HEK293T (cell line): ENCODE data around the gene TRIM31.

ENCODE experiments used
- CTCF ChIA-PET: fragments of 350-600 bp; formaldehyde crosslinking; extraction: SDS; loops from one replicate; lab custom pipeline; 2021; ENCODE audit warnings: antibody characterized with exemption, inconsistent platforms; lab: Yijun Ruan, JAX
- POLR2A ChIA-PET: fragments of 350-600 bp; formaldehyde crosslinking; extraction: SDS; loops from one replicate; lab custom pipeline; 2020; ENCODE audit warnings: antibody characterized with exemption, inconsistent platforms; lab: Yijun Ruan, JAX
- DNase-seq: peaks from one replicate; pipeline ENCODE4 v3.0.0; 2012; ENCODE audit warnings: mixed read lengths; ENCODE audit errors: extremely low spot score
- ARNT ChIP-seq: fragments of 450-650 bp; IDR thresholded peaks from 2 replicates; pipeline ENCODE4 v1.6.1; 2017; ENCODE audit warnings: mild to moderate bottlenecking
- BHLHE40 ChIP-seq: fragments of 450-650 bp; IDR thresholded peaks from 2 replicates; pipeline ENCODE4 v1.6.1; 2016; ENCODE audit warnings: mild to moderate bottlenecking, moderate library complexity, borderline replicate concordance
- CTBP1 ChIP-seq: fragments of 450-650 bp; IDR thresholded peaks from 2 replicates; pipeline ENCODE4 v1.6.1; 2016; ENCODE audit warnings: borderline replicate concordance
- ELF4 ChIP-seq: fragments of 450-650 bp; IDR thresholded peaks from 2 replicates; pipeline ENCODE4 v1.6.1; 2017; ENCODE audit warnings: antibody characterized with exemption
- FOXA1 ChIP-seq: fragments of 450-650 bp; IDR thresholded peaks from 2 replicates; pipeline ENCODE4 v1.6.1; 2016; ENCODE audit warnings: mild to moderate bottlenecking
- FOXK2 ChIP-seq: fragments of 450-650 bp; IDR thresholded peaks from 2 replicates; pipeline ENCODE4 v1.6.1; 2016; ENCODE audit warnings: mild to moderate bottlenecking
- FOXM1 ChIP-seq: fragments of 450-650 bp; IDR thresholded peaks from 2 replicates; pipeline ENCODE4 v1.6.1; 2017; ENCODE audit warnings: mild to moderate bottlenecking, borderline replicate concordance
- HDGF ChIP-seq: fragments of 450-650 bp; IDR thresholded peaks from 2 replicates; pipeline ENCODE4 v1.6.1; 2017; ENCODE audit warnings: antibody characterized with exemption, borderline replicate concordance
- L3MBTL2 ChIP-seq: fragments of 450-650 bp; conservative IDR thresholded peaks from 2 replicates; pipeline ENCODE4 v1.6.1; 2016; ENCODE audit warnings: mild to moderate bottlenecking
- LEF1 ChIP-seq: fragments of 450-650 bp; IDR thresholded peaks from 2 replicates; pipeline ENCODE4 v1.6.1; 2017; ENCODE audit warnings: mild to moderate bottlenecking, borderline replicate concordance
- NFRKB ChIP-seq: fragments of 450-650 bp; IDR thresholded peaks from 2 replicates; pipeline ENCODE4 v1.6.1; 2016; ENCODE audit warnings: mild to moderate bottlenecking, moderate library complexity
- SP1 ChIP-seq: fragments of 450-650 bp; IDR thresholded peaks from 2 replicates; pipeline ENCODE4 v1.6.1; 2017
- SUZ12 ChIP-seq: fragments of 450-650 bp; IDR thresholded peaks from 2 replicates; pipeline ENCODE4 v1.6.1; 2016; ENCODE audit warnings: mild to moderate bottlenecking
- TARDBP ChIP-seq: fragments of 450-650 bp; IDR thresholded peaks from 2 replicates; pipeline ENCODE4 v1.6.1; 2016
- ZNF384 ChIP-seq: fragments of 450-650 bp; IDR thresholded peaks from 2 replicates; pipeline ENCODE4 v1.6.1; 2016
- TF ChIP-seq, protein P1 (sequence below): fragments of 450-650 bp; IDR thresholded peaks from 2 replicates; pipeline ENCODE4 v1.6.1; 2016

Gene TRIM31

DNA sequence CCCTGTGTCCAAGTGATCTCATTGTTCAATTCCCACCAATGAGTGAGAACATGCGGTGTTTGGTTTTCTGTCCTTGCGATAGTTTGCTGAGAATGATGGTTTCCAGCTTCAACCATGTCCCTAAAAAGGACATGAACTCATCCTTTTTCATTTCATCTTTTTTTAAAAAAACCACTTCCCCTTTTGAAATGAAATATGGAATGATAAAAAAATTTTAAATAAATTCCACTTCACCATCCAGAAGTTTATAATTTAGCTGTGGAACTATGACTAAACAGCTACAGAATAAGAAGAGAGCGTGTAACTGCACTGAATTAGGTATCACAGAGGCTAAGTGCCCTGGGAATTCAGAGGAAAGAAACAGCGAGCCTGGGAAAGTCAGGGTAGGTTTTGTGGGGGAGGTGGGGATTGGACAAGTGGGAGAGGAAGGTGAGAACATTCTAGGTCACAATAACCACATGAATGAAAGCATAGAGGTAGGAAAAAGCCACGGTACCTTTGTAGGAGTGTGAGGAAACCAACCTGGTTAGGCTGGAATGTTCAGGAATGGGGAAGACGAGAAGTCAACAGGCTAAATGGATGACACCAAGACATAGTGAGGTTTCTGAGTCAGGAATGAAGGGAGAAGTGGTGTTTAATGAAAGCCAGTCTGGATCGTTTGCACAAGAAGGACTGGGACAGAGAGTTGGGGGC lies 37.1 kb upstream of the TRIM31 start:
- ChIA-PET POLR2A (no interaction called here), CTCF (no interaction called here)
- TF ChIP-seq FOXK2 (no peak), BHLHE40 (no peak), SP1 (no peak), LEF1 (no peak), SUZ12 (no peak), TARDBP (no peak)
- TF ChIP-seq, protein P1, sequence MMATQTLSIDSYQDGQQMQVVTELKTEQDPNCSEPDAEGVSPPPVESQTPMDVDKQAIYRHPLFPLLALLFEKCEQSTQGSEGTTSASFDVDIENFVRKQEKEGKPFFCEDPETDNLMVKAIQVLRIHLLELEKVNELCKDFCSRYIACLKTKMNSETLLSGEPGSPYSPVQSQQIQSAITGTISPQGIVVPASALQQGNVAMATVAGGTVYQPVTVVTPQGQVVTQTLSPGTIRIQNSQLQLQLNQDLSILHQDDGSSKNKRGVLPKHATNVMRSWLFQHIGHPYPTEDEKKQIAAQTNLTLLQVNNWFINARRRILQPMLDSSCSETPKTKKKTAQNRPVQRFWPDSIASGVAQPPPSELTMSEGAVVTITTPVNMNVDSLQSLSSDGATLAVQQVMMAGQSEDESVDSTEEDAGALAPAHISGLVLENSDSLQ, result no peak
- DNase-seq, result no peak

DNA sequence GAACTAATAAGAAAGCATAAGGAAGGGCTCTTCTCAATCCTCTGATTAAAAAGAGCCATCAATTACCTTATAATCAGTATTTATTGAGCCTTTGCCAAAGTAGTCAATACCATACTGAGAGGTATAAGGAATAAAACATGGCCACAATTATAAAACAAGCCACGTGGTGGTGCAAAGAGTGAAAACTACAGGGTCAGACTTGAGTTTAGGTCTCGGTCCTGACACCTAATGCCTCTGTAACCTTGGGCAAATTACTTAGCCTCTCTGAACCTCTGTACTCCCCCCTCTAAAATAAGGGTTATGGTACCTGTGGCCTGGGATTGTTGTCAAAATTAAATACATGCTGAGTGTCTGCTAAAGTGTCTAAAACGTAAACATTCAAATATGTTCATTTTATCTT lies 36.3 kb upstream of the TRIM31 start:
- POLR2A ChIA-PET, result no interaction called here
- no peak for DNase-seq
- CTCF ChIA-PET, result interaction anchor here (1.3 kb wide), 1 partner anchor 17 kb away, joined by 3 read pairs; no protein-coding TSS in a partner anchor
- TF ChIP-seq HDGF (no peak), FOXK2 (no peak), NFRKB (no peak), L3MBTL2 (no peak), TARDBP (no peak), LEF1 (no peak), SUZ12 (no peak), ZNF384 (no peak), ELF4 (no peak), FOXA1 (no peak), BHLHE40 (no peak), CTBP1 (no peak), FOXM1 (no peak), ARNT (no peak), SP1 (no peak)
- TF ChIP-seq, protein P1, result no peak

DNA sequence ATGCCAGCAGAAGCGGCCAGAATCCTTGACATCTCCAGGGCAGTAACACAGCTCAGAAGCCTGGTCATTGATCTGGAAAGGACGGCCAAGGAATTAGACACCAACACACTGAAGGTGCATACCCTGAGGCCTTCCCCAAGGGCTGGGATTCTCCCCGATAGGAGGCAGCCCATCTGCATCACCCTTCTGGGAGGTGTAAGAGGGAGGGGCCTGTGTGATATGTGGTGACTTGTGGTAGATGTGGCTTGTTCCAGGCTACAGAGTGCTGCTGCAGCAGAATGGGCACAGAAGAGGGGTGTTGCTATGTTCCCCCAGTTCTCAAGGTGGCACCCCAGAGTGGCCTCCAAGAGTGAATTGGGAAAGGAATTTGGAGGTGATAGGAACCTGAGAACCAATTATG lies 34.2 kb upstream of the TRIM31 start:
- no peak for DNase-seq
- TF ChIP-seq CTBP1, result no peak
- no peak for TF ChIP-seq NFRKB
- TF ChIP-seq SUZ12, result no peak
- TF ChIP-seq ARNT, result no peak
- no peak for TF ChIP-seq FOXK2
- no peak for TF ChIP-seq L3MBTL2
- no peak for TF ChIP-seq ELF4
- no peak for TF ChIP-seq HDGF
- no peak for TF ChIP-seq SP1
- TF ChIP-seq, protein P1, result no peak
- TF ChIP-seq FOXM1, result no peak
- TF ChIP-seq ZNF384, result no peak
- ChIA-PET CTCF (no interaction called here), POLR2A (no interaction called here)

DNA sequence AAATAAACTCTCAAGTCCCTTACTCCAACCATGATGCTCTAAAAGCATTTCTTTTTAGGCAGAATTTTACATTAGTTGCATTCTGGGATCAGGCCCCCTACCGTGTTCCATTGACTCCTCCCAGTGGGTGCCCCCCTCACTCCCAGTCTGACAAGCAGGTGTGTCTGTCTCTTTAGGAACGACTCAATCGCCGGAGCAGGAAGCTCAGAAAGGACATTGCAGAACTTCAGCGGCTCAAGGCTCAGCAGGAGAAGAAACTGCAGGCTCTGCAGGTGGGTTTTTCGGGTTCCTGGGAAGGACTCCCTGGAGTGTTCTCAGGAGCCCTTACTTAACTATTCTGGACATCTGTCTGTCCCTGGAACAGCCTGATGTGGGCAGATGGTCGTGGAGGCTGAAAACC lies 32.9 kb upstream of the TRIM31 start:
- TF ChIP-seq TARDBP (no peak), L3MBTL2 (no peak), FOXK2 (no peak), FOXM1 (no peak), HDGF (no peak), FOXA1 (no peak), BHLHE40 (no peak), CTBP1 (no peak), LEF1 (no peak), SUZ12 (no peak), NFRKB (no peak), ELF4 (no peak), ZNF384 (no peak), SP1 (no peak), ARNT (no peak)
- TF ChIP-seq, protein P1, result no peak

DNA sequence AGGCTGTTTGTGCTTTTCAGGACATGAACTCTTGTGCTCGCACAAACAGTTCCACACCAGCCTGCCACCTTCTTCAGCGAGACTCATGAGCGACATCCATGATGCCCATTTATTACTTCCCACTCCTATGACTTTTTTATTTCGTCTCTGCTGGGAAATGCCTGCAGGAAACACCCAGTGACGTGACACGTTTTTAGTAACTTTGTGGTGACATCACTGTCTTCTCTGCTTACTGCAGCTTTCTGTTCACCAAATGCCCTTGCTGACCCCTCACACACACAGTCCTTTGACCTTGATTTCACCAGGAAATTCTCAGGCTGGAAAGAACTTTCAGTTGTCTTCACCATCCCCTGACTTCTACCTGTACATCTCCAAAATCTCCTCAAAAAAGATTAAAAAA lies 31.9 kb upstream of the TRIM31 start:
- POLR2A ChIA-PET, result no interaction called here
- no peak for DNase-seq
- no peak for TF ChIP-seq ARNT
- TF ChIP-seq FOXM1, result no peak
- TF ChIP-seq SP1, result no peak
- no peak for TF ChIP-seq TARDBP
- TF ChIP-seq ZNF384, result no peak
- no peak for TF ChIP-seq FOXK2
- TF ChIP-seq BHLHE40, result no peak
- no peak for TF ChIP-seq FOXA1
- TF ChIP-seq L3MBTL2, result no peak
- no peak for TF ChIP-seq HDGF
- TF ChIP-seq, protein P1, result no peak
- TF ChIP-seq ELF4, result no peak
- TF ChIP-seq LEF1, result no peak
- TF ChIP-seq NFRKB, result no peak
- TF ChIP-seq SUZ12, result no peak
- no peak for TF ChIP-seq CTBP1
- CTCF ChIA-PET, result interaction anchor here (1.0 kb wide), 1 partner anchor 13 kb away, joined by 8 read pairs; no protein-coding TSS in a partner anchor

More for the DNA sequence above, 32.9 kb upstream of the TRIM31 start:
- no peak for DNase-seq
- ChIA-PET CTCF (interaction anchor here (0.7 to 1.0 kb wide), 2 partner anchors 14 to 37 kb away, joined by 3 to 8 read pairs; no protein-coding TSS in a partner anchor), POLR2A (no interaction called here)
